Measurements from ENCODE around the gene PARD3. TPM values are rescaled to one million over a fixed set of nuclear protein-coding genes. Genes with fewer than 3 reads are reported as not detected.

PARD3 gene
- total RNA-seq, 3 donors from 2014 or later (not counting 1 experiment from before 2014, with no cell fraction given) = 0.14 to 0.49 (median 0.38) TPM

DNA sequence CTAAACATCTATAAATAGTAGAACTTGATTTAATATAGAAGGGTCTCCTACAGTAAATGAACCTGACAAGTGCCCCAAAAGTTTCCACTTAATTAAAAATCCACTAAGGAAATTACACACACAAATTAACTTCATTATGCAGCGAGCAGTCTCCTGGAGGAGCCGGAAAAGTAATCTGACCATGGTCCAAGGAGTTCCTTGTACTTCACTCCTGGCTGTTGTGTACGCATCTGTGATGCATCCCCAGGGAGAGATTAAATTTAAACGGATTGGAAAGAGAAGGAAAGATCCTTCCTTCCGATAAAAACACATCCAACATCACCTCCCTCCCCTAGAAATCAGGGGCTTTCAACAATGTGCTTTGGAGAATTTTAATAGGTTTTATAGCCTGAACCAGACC lies 85.5 kb downstream of the PARD3 start:
- no peaks in the 10 kb centered on the region for H3K9me3 Mint-ChIP-seq
- no peak for ATAC-seq
- TF ChIP-seq, protein P1, sequence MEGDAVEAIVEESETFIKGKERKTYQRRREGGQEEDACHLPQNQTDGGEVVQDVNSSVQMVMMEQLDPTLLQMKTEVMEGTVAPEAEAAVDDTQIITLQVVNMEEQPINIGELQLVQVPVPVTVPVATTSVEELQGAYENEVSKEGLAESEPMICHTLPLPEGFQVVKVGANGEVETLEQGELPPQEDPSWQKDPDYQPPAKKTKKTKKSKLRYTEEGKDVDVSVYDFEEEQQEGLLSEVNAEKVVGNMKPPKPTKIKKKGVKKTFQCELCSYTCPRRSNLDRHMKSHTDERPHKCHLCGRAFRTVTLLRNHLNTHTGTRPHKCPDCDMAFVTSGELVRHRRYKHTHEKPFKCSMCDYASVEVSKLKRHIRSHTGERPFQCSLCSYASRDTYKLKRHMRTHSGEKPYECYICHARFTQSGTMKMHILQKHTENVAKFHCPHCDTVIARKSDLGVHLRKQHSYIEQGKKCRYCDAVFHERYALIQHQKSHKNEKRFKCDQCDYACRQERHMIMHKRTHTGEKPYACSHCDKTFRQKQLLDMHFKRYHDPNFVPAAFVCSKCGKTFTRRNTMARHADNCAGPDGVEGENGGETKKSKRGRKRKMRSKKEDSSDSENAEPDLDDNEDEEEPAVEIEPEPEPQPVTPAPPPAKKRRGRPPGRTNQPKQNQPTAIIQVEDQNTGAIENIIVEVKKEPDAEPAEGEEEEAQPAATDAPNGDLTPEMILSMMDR (IDR thresholded peaks at IDR 0.05) = no peak
- WGBS (ENCODE audit: insufficient coverage) = 93% methylated on average over 2 of the region's 5 CpGs
- Histone ChIP-seq H3K27me3 (ENCODE audit: control insufficient read depth, insufficient read depth, low read length) (peaks cover 2% of the 10 kb centered on the region), H3K27ac (ENCODE audit: low read length) (no peak overlapping the region), H3K9me3 (ENCODE audit: control insufficient read depth, insufficient read depth, low read length) (no peaks in the 10 kb centered on the region), H3K36me3 (ENCODE audit: control insufficient read depth, insufficient read depth, low read length) (no peaks in the 10 kb centered on the region), H3K4me1 (ENCODE audit: control insufficient read depth, insufficient read depth, low read length) (no peaks in the 10 kb centered on the region), H3K4me3 (ENCODE audit: low read length) (no peak overlapping the region)
- intact Hi-C loops (cut with micrococcal nuclease) = no loop called here
- no peak overlapping the region for H3K27ac Mint-ChIP-seq
- H3K4me3 Mint-ChIP-seq = no peak overlapping the region
- H3K36me3 Mint-ChIP-seq = no peaks in the 10 kb centered on the region
- H3K27me3 Mint-ChIP-seq (ENCODE audit: low read depth in 2 of 2) = peaks cover 0 to 3% of the 10 kb centered on the region in 2 donors
- no peaks in the 10 kb centered on the region for H3K4me1 Mint-ChIP-seq
- no peak for DNase-seq

DNA sequence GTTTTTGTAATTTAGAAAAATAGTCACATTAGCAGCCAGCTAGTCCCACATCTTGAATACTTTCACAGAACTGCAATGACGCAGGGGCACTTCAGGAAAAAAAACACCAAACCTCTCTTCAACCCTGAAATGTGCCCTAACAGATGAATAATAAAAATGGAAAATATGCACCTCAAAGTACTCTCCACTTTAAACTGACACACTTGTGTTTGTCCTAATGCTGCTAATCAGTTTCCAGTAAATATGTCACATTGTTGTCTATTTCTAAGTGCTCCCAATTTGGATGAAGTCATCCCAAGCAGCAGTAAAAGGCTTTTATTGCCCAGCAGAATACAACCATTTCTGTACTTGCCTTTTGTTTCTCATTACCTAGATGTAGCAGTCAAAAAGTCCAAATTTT lies 86.7 kb downstream of the PARD3 start:
- WGBS (ENCODE audit: insufficient coverage) = 86% methylated on average over 1 of the region's 1 CpG

DNA sequence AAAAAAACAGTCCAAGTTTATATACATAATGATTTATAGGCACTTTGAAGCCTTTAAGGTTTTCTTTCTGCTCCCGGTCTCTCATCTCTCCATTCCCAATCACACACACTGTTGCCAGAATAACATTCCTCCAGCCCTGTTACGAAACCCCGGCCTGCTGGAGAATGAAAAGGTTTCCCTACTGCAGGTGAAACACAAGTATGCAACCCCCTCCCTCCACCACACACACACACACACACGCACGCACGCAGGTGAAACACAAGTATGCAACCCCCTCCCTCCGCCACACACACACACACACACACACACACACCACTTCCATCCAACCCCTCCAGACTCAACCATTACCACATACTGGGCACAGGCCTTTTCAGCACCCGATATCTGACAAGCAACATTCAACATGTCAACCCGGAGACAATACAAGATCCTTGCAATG lies 87.5 kb downstream of the PARD3 start:
- Histone ChIP-seq H3K4me3 (ENCODE audit: low read length) (no peak overlapping the region), H3K27me3 (ENCODE audit: control insufficient read depth, insufficient read depth, low read length) (peaks cover 2% of the 10 kb centered on the region), H3K4me1 (ENCODE audit: control insufficient read depth, insufficient read depth, low read length) (no peaks in the 10 kb centered on the region), H3K9me3 (ENCODE audit: control insufficient read depth, insufficient read depth, low read length) (no peaks in the 10 kb centered on the region), H3K36me3 (ENCODE audit: control insufficient read depth, insufficient read depth, low read length) (no peaks in the 10 kb centered on the region), H3K27ac (ENCODE audit: low read length) (no peak overlapping the region)
- DNase-seq (no peak), ATAC-seq (no peak)
- Mint-ChIP-seq H3K27ac (no peak overlapping the region), H3K9me3 (no peaks in the 10 kb centered on the region), H3K4me3 (no peak overlapping the region), H3K27me3 (ENCODE audit: low read depth in 2 of 2) (peaks cover 3 to 12% of the 10 kb centered on the region in 2 donors), H3K36me3 (no peaks in the 10 kb centered on the region), H3K4me1 (no peaks in the 10 kb centered on the region)
- intact Hi-C loops (cut with micrococcal nuclease) = no loop called here
- TF ChIP-seq, protein P1 (IDR thresholded peaks at IDR 0.05) = no peak
- WGBS (ENCODE audit: insufficient coverage) = 87% methylated on average over 9 of the region's 9 CpGs

More for the DNA sequence above, 86.7 kb downstream of the PARD3 start:
- H3K27ac ChIP-seq (ENCODE audit: low read length) = no peak overlapping the region
- no peaks in the 10 kb centered on the region for H3K4me1 ChIP-seq (ENCODE audit: control insufficient read depth, insufficient read depth, low read length)
- H3K27me3 Mint-ChIP-seq (ENCODE audit: low read depth in 2 of 2) = peaks cover 3 to 11% of the 10 kb centered on the region in 2 donors
- no peaks in the 10 kb centered on the region for H3K9me3 Mint-ChIP-seq
- H3K4me3 ChIP-seq (ENCODE audit: low read length) = no peak overlapping the region
- H3K27me3 ChIP-seq (ENCODE audit: control insufficient read depth, insufficient read depth, low read length) = peaks cover 2% of the 10 kb centered on the region
- TF ChIP-seq, protein P1 (IDR thresholded peaks at IDR 0.05) = no peak
- intact Hi-C loops (cut with micrococcal nuclease) = no loop called here
- ATAC-seq (no peak), DNase-seq (no peak)
- no peaks in the 10 kb centered on the region for H3K36me3 Mint-ChIP-seq
- no peak overlapping the region for H3K27ac Mint-ChIP-seq
- H3K9me3 ChIP-seq (ENCODE audit: control insufficient read depth, insufficient read depth, low read length) = no peaks in the 10 kb centered on the region
- no peak overlapping the region for H3K4me3 Mint-ChIP-seq
- no peaks in the 10 kb centered on the region for H3K36me3 ChIP-seq (ENCODE audit: control insufficient read depth, insufficient read depth, low read length)
- no peaks in the 10 kb centered on the region for H3K4me1 Mint-ChIP-seq

DNA sequence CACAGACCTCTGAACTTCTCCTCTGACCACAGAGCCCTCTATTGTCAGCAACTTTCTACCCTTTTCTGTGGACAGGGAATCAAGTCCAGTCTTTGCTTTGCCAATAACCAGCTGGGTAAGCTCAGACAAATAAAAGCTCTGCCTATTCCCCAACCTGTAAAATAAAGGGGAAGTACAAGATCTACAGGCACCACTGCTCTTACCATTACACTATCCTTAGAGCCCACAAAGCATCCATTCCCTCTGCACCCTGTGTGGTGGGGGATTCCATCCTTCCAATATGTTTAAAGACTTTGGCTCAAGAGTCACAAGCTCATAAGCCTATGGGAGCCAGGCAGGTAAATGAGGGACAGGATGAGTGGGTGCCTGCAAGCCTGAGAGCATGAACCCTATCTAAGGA lies 88.2 kb downstream of the PARD3 start:
- no peak overlapping the region for H3K27ac ChIP-seq (ENCODE audit: low read length)
- intact Hi-C loops (cut with micrococcal nuclease) = no loop called here

More for the DNA sequence above, 88.2 kb downstream of the PARD3 start:
- Mint-ChIP-seq H3K4me3 (no peak overlapping the region), H3K4me1 (no peaks in the 10 kb centered on the region), H3K27ac (no peak overlapping the region), H3K36me3 (no peaks in the 10 kb centered on the region), H3K27me3 (ENCODE audit: low read depth in 2 of 2) (peaks cover 3 to 12% of the 10 kb centered on the region in 2 donors), H3K9me3 (no peaks in the 10 kb centered on the region)
- Histone ChIP-seq H3K27me3 (ENCODE audit: control insufficient read depth, insufficient read depth, low read length) (peaks cover 2% of the 10 kb centered on the region), H3K4me3 (ENCODE audit: low read length) (no peak overlapping the region), H3K9me3 (ENCODE audit: control insufficient read depth, insufficient read depth, low read length) (no peaks in the 10 kb centered on the region), H3K4me1 (ENCODE audit: control insufficient read depth, insufficient read depth, low read length) (no peaks in the 10 kb centered on the region), H3K36me3 (ENCODE audit: control insufficient read depth, insufficient read depth, low read length) (no peaks in the 10 kb centered on the region)
- TF ChIP-seq, protein P1 (IDR thresholded peaks at IDR 0.05) = no peak
- no peak for DNase-seq
- ATAC-seq = no peak
